Measurements from ENCODE around the gene IMPDH2.

DNA sequence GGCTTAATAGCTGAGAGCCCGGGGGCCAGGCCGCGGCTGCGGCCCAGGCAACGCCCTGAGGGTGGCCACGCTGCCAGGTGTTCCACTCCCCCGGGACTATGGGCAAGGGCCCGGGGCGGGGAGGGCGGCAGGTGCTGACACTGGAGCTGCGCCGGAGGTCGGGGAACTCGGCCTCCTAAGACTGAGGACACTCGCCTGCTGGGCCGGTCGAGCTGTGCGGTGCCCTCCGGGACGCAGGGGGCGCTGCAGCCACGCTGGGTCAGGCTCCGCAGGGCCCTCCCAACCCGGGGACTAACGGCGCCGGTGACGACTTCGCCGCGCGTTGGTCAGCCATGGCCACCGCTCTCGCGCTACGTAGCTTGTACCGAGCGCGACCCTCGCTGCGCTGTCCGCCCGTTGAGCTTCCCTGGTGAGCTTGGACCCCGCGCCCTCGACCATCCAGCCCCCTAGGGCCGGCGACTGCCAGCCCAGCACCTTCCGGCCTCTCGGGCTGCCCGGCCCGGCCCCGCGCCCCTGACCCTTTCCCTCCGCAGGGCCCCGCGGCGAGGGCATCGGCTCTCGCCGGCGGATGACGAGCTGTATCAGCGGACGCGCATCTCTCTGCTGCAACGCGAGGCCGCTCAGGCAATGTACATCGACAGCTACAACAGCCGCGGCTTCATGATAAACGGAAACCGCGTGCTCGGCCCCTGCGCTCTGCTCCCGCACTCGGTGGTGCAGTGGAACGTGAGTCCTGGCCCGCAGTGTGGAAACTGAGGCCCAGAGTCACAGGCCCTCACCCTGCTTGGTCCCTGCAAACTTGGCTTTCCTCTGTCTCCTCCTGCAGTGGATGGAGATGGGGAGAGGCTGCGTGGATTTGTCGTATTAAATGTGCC is 7.1 kb downstream of the IMPDH2 start, which contains the start of gene NDUFAF3:
- TF ChIP-seq, protein P1, sequence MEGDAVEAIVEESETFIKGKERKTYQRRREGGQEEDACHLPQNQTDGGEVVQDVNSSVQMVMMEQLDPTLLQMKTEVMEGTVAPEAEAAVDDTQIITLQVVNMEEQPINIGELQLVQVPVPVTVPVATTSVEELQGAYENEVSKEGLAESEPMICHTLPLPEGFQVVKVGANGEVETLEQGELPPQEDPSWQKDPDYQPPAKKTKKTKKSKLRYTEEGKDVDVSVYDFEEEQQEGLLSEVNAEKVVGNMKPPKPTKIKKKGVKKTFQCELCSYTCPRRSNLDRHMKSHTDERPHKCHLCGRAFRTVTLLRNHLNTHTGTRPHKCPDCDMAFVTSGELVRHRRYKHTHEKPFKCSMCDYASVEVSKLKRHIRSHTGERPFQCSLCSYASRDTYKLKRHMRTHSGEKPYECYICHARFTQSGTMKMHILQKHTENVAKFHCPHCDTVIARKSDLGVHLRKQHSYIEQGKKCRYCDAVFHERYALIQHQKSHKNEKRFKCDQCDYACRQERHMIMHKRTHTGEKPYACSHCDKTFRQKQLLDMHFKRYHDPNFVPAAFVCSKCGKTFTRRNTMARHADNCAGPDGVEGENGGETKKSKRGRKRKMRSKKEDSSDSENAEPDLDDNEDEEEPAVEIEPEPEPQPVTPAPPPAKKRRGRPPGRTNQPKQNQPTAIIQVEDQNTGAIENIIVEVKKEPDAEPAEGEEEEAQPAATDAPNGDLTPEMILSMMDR (IDR thresholded peaks at IDR 0.05) = peak; percentile 95 to 99 (median 98)
- TF ChIP-seq POLR2A (IDR thresholded peaks at IDR 0.05) = peak; percentile 54 to 94 (median 69)

Measured in body of pancreas (tissue), 4 donors.